NOMO-1 treated with DMSO at 0.1 percent for 48 hours (cell line): ENCODE data around the gene NCK1.
"Not testable (repeated sequence)": the region's sequence is repeated elsewhere in the genome, so short reads cannot be mapped to it uniquely, and the experiment has no call there.

Experiments used
- DNase-seq: peaks from one replicate; lab custom pipeline; 2025; ENCODE audit not compliant: unreplicated experiment; lab: John Stamatoyannopoulos, UW

Gene NCK1

GRCh38 chr3:136862617-136863322, 762 bp downstream of the NCK1 start:
- peak; percentile 68 for DNase-seq

DNA sequence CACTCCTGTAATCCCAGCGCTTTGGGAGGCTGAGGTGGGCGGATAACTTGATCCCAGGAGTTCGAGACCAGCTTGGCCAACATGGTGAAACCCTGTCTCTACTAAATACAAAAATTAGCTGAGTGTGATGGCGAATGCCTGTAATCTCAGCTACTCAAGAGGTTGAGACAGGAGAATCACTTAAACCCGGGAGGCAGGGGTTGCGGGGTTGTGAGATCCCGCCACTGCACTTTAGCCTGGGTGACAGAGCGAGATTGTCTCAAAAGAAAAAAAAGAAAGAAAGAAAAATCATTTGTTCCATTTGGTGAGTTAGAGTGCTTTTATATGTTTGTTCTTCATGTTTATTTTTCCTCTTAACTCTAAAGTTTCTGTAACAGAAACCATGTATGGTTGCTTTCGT, 7.3 kb downstream of the NCK1 start:
- no peak for DNase-seq

GRCh38 chr3:136872258-136872657, 10.2 kb downstream of the NCK1 start:
- not testable (repeated sequence) for DNase-seq

GRCh38 chr3:136879510-136879909, 17.5 kb downstream of the NCK1 start:
- DNase-seq, result not testable (repeated sequence)

DNA sequence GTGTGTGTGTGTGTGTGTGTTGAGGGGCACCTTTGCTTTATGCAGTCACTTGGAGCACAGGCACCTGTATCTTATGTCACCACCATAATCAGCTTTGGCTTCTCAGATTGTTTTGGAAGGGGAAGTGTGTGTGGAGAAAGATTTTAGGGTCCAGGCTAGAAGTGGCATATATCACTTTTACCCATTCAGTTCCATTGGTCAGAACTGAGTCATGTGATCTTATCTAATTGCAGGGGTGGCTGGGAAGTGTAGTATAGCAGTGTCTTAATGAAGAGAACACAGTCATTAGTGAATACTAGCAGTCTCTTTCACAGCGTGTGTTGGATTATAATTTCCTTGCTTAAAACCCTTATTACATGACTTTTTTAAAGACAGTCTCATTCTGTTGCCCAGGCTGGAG, 20.6 kb downstream of the NCK1 start:
- no peak for DNase-seq

- DNase-seq, result no peak
Observed at GRCh38 chr3:136883967-136884720, 22.1 kb downstream of the NCK1 start.

- DNase-seq, result no peak
Observed at GRCh38 chr3:136885357-136886213, 23.6 kb downstream of the NCK1 start.

- no peak for DNase-seq
Observed at GRCh38 chr3:136889947-136890346, 27.9 kb downstream of the NCK1 start.

GRCh38 chr3:136891934-136892855, 30.2 kb downstream of the NCK1 start:
- DNase-seq, result no peak

- no peak for DNase-seq
Observed at GRCh38 chr3:136893848-136894443, 31.9 kb downstream of the NCK1 start.

GRCh38 chr3:136897171-136897570, 35.2 kb downstream of the NCK1 start:
- DNase-seq, result not testable (repeated sequence)

GRCh38 chr3:136898549-136898948, 36.5 kb downstream of the NCK1 start:
- DNase-seq, result no peak

GRCh38 chr3:136898954-136899353, 36.9 kb downstream of the NCK1 start:
- no peak for DNase-seq

- peak; percentile 10 for DNase-seq
Observed at GRCh38 chr3:136899622-136900158, 37.7 kb downstream of the NCK1 start.

GRCh38 chr3:136900694-136901093, 38.7 kb downstream of the NCK1 start:
- DNase-seq, result peak; percentile 37

- DNase-seq, result no peak
Observed at GRCh38 chr3:136901391-136901790, 39.4 kb downstream of the NCK1 start.

DNA sequence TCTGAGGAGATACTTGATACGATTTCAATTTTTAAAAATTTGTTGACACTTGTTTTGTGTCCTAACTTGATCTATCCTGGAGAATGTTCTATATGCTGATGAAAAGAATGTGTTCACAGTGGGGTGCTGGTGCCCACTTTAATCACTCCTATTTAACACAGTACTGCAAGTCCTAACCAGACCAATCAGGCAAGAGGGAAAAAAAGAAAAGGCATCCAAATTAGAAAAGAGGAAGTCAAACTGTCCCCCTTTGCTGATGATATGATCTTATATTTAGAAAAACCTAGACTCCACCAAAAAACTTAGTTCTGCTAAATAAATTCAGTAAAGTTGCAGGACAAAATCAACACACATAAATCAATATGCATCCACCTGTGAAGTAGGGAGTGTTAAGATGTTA, 40.5 kb downstream of the NCK1 start:
- peak; percentile 53 for DNase-seq

DNA sequence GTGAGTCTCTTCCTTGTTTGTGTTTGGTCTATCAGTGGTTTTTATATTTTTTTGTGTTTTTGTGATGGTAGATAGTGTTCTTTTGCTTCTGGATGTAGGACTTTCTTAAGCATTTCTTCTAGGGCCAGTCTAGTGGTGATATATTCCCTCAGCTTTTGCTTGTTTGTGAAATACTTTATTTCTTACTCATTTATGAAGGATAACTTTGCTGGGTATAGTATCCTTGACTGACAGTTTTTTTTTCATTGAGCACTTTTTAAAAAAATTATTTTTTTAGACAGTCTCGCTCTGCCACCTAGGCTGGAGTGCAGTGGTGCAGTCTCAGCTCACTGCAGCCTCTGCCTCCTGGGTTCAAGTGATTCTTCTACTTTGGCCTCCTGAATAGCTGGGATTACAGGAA, 41.9 kb downstream of the NCK1 start:
- no peak for DNase-seq

DNA sequence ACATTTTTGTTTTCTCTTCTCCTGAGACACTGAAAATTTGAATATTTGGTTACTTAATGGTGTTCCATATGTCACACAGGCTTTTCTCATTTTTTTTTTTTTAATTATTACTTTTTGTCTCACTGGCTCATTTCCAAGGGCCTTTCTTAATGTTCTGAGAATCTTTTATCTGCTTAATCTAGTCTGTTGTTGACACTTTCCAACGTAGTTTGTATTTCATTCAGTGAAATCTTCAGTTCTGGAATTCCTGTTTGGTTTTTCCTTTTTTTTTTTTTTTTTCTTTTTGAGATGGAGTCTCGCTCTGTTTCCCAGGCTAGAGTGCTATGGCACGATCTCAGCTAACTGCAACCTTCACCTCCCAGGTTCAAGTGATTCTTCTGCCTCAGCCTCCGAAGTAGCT, 42.7 kb downstream of the NCK1 start:
- no peak for DNase-seq

- no peak for DNase-seq
Observed at GRCh38 chr3:136905549-136905948, 43.5 kb downstream of the NCK1 start.
